HG02571 (cell line): ENCODE measurements around the gene BUD31.
"Not testable (repeated sequence)": the region's sequence is repeated elsewhere in the genome, so short reads cannot be mapped to it uniquely, and the experiment has no call there.

Source experiments
- ATAC-seq: cut with Tn5 transposase; IDR thresholded peaks from one replicate; pipeline ENCODE4 v1.9.1; 2021; ENCODE audit warnings: mild to moderate bottlenecking, moderate library complexity; ENCODE audit not compliant: unreplicated experiment

The BUD31 gene

DNA sequence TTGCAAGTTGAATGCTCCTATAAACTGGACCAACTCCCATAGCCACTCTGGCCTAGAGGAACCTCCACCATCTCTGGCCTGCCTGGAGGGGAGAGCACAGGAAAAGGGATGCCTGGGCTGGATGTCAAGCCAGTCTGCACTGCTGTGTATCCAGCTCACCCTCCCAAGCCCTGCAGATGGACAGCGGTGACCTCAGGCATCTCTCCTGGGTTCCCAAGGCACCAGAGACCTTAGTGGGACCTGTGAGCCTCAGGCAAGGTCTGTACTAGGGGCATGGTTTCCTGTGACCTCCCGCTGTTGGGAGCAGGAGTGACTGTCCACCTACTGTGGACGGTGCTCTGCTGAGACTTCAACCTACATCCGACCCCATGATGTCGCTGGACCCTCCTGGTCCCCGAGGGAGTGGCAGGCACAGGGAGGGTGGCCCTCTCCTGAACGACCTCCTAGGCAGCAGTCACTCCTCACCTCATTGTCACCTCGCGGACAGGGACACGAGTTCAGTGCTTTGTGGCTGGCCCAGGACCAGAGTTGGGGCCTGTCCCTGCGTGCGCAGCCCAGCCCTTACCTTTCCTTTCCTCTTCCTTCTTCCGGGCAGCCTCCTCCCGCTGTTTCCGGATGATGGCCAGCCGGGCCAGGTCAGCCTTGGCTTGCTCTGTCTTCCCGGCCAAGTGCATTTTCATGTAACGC is 11.3 kb upstream of the BUD31 start:
- ATAC-seq: no peak

DNA sequence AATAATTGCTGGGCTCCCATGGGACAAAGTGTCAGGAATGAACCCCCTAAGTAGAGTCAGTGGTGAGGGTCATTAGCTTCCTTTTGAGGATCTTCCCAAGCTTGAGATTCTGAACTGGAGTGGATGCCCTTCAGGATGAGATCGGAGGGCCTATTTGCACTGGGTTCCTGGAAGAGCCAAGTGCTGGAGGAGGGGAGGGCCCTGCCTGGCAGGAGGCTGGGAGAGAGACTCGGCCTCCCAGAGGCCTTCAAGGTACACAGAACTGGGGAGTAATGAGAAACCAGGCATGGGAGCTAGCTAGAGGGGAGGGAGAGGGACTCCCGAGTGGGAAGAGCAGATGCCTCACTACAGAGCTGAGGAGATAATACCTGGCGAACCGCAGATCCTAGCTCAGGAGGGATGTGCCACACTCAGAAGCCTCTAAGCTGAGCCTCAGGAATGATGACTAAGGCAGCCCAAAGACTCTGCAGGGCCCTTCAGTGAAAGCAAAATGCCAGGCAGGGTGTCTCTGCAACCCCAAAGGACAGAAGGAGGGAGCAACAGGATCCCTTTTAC is 9.8 kb upstream of the BUD31 start:
- no peak for ATAC-seq

DNA sequence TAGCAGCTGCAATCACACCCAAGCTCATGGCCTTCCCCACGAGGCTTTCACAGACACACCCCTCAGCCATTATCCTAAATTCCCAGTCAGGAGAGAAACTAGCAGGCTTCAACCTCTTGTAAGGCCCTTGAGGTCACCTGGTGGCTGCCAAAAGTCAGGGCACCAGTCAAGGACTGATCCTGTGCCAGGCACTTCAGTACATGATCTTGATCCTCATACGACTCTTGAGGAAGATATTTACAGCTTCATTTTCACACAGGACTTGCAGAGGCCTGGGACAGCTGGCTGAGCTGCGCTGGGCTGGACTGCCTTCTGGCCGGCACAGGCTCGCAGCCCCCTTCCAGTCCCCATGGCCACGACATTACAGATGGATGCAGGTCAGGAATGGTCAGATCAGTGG is 9.2 kb upstream of the BUD31 start:
- ATAC-seq: no peak

DNA sequence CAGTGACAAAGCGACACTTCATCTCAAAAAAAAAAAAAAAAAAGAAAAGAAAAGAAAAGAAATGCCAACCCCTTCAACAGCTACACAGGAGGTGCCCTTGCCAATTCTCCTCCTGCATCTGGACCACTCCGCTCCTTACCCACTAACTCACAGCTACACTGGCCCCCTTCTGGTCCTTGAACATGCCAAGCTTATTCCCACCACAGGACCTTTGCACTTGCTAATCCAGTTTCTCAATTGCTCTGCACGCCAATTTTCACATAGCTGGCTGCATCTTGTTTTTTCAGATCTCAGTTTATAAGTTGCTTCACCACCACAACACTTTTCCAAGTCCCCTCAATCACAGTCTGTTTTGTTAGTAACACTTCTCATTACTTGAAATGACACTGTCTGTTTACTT is 5.9 kb upstream of the BUD31 start:
- no peak for ATAC-seq

DNA sequence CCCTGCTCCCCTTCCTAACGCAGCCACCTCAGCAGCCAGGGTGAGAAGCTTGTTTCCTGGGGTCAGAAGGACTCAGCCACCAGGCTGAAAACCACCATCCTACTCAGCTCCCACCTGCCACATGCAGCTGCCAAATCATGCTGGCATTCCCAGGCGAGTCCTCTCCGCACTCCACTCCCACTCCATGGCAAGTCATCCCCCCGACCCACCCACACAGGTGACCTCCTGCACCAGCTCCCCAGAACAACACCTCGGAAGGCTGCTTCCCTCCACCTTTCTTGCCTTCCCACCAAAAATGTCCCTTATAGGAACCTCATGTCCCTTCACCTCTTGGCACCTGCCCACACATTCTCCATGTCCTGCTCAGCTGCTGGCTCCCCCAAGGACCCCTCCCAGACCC is 5.0 kb upstream of the BUD31 start:
- ATAC-seq: no peak

DNA sequence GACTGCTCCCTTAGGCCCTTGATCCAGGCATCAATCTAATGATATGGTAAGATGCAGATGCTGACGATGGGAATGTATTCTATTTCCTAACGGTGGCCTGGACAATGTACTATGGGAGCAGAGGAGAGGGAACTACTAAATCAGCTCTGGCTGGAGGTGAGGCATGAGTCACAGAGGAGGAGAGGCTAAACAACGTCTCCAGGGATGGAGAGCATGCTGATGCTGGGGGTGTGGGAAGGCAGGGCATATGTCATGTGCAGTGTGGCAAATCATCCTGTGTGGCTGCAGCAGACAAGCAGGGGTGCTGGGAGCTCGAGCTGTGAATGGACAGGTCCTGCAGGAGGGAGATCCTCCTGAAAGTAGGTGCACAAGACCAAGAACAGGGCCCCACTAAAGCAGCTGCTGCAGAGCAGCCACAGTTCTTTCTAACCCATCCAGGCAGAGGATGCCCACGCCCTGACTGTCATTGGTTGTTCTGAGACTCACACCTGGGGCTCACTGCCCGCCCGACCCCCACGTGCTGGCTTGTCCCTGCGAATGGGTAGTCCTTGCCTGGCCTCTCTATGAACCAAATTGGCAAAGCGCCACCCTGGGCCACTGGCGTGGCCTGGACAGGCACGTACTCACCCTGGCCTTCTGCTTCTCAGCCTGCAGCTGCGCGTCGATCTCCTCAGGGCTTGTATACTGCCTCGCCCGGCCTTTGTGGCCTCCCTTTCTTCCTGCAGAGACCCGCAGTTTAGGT is 4.4 kb upstream of the BUD31 start:
- no peak for ATAC-seq

DNA sequence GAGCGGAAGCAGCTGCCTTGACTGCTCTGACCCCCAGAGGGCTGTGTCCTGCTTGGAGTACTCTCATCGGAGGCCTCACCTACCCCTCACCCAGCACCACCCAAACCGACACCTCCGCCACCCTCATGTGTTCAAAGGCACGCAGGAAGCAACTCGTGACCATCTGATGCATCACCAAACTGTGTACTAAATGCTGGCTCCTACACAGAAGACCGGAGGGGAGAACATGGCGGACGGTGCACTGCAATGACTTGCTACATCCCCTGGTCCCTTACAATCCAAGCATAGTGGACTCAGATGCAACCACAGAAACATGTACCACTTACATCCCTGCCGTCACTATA is 3.8 kb upstream of the BUD31 start:
- ATAC-seq: no peak

DNA sequence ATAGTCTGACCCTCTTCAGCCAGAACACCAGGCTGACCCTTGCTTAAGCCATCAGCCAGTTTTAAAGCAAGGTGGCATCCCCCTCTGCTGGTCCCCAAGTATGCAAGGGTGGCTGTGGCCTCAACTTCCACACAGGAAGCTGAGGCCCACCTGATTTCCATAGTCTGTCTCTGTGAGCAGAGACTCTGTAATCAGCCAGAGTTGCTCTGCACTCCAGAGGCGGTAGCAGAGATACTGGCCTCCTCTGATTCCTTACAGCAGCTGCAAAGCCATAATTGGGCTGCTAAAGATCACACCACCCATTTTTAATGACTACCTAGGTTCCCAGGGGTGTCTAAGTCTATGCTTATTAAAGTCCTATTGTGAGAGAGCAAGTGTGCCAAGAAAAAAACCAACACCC is 2.2 kb upstream of the BUD31 start:
- no peak for ATAC-seq

DNA sequence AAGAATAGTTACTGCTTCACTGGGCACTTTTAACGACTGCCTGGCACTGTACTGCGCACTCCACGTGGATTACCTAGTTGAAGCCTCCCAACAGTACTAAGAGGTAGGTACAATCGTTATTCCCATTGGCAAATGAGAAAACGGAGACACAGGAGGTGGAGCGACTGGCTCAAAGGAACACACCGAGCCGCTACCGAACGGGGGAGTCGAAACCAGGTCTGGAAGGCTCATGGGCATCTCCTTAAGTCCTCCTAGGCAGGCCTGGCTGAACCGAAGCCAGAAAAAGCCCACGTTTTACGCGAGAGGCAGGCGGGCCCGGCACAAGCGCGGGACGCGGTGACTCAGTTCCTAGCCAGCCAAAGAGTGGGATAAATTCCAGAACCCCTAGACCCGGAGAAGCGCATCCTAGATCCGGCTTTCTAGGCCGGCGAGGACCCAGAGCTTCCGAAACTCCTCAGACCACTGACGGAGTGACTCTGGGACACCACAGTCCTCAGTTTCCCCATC is 844 bp upstream of the BUD31 start:
- ATAC-seq: no peak

DNA sequence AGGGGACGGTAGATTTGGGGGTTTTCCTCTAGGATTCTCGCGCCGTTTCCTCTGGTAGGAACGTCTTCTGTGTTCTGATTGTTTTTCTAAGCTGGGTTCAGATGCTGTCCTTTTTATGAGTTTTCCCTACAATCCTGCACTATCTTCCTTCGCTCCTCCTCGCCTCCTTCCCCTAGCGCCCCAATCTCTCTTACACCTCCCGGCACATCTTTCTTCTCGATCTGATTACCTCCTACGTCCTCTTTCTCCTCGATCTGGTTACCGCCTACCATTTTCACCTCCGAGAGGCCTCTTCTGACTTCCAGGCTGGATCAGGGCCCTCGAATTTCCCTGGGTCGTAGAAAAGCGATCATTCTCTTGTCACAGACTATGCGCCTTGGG is 413 bp downstream of the BUD31 start:
- ATAC-seq: no peak

DNA sequence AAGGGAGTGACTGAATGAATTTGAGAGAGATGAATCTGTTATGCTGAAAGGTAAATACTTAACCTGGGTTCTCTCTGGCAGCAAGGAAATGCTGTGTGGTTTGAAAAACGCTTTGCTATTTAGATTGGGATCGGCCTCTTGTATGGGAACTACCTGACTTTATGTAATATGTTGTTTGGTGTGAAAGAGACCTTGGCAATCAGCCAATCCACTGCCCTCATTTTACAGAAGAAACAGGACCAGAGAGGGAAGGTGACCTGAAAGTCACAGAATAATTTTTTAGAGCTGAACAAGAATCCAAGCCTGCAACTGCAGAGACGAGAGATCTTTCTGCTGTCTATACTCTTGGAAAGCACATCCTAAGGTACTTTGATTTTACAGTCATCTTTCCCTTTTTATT is 1.0 kb downstream of the BUD31 start:
- no peak for ATAC-seq

DNA sequence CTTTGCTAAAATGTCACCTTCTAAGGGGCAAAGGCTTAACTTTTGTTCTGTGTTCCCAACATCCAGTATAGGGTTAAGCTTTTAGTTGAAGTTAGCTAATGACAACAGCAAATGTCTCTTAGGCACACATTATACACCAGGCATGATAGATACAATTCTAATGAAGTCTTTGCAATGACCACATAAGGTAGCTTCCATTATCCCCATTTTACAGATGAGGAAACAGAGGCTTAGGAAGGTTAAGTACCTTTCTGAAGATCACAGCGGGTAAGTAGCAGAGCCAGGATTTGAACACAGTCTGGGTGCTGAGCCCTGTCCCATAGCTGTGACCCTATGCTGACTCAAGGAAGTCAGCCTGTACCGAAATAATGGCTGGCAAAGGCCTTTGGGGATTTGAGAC is 1.9 kb downstream of the BUD31 start:
- no peak for ATAC-seq

DNA sequence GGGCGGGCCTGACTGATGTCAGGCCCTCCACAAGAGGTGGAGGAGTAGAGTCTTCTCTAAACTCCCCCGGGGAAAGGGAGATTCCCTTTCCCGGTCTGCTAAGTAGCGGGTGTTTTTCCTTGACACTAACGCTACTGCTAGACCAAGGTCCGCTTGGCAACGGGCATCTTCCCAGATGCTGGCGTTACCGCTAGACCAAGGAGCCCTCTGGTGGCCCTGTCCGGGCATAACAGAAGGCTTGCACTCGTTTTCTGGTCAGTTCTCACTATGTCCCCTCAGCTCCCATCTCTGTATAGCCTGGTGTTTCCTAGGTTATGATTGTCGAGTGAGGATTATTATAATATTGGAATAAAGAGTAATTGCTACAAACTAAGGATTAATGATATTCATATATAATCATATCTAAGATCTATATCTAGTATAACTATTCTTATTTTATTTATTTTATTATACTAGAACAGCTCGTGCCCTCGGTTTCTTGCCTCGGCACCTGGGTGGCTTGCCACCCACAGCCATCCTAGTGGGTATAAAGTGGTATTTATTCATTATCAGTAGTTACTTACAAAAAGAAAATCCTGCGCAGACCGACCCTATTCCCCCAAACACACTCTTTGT is 6.9 kb downstream of the BUD31 start:
- ATAC-seq: not testable (repeated sequence)

DNA sequence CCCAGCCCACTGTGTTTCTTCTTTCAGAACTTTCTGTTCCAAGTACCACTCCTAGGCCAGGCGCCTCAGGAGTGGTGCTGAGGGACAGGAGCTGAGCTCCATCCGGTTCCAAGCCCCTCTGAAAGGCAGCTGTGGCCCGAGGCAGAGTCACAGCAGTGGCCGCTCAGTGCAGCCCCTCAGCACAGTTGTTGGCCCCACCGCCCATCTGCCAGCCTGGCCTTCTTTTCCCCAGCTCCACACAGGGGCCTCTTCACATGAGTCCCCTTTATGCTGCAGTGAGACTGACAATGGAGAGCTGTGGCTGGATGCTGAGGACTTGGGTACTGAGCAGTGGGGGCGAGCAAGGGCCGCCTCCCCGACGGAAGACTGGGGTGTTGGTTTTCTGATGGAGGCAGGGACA is 9.5 kb downstream of the BUD31 start:
- no peak for ATAC-seq

DNA sequence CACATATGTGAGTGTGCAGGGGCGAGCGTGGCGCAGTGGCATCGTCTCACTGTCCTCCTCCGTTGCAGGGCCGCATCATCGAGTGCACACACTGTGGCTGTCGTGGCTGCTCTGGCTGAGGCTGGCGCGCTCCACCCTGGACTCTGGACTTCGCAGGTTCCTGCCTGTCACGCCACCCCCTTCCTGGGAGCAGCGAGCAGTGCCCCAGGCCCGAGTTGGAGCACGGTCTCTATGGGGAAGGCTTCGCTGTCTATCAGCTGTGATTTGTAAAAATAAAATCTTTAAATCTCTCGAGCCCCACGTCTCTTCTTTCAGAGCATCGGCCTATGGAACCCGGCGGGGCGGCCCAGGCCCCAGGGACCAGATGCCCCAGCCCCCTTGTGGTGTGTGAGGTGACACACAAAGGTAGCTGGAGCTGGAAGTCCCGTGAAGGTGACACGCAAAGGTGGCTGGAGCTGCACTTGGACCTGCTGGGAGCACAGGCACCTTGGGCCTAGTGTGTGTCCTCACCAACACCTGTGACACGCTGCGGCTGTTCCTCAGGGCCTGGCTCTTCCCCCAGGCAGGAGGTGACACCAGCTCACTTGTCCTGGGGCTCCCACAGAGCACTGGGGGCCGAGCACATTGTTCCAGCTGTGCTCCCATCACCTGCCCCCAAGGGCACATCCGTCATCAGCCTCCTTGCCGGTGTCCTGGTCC is 10.7 kb downstream of the BUD31 start:
- ATAC-seq: no peak

DNA sequence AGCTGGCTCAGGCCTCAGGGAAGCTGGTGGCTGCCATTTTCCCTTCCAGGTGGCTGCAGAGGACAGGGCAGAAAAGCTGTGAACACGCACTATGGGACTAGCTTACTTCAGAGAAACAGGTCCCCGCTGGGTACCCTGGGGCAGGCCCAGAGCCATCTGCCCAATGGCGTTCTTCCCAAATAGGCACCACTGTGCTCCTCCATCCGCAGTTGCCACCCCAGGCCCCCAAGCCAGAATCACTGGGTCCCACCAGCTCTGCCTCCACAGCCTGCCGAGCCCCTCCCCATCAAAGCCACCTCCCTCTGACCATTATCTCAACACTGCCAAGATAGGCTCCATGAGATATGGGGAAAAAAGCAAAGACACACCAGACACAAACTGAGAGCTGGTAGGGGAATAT is 11.4 kb downstream of the BUD31 start:
- ATAC-seq: no peak

DNA sequence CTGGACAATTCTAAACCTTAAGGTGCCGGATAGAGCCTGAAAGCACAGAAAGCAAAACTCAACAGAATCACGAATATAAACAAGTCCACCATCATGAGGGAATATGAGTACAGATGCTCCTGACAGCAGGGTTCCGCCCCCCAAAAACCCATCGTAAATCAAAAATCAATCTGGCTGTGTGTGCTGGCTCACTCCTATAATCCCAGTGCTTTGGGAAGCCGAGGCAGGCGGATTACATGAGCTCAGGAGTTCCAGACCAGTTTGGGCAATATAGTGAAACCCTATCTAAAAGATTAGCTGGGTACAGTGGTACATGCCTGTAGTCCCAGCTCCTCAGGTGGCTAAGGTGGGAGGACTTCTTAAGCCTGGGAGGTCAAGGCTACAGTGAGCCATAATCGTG is 12.2 kb downstream of the BUD31 start:
- no peak for ATAC-seq

DNA sequence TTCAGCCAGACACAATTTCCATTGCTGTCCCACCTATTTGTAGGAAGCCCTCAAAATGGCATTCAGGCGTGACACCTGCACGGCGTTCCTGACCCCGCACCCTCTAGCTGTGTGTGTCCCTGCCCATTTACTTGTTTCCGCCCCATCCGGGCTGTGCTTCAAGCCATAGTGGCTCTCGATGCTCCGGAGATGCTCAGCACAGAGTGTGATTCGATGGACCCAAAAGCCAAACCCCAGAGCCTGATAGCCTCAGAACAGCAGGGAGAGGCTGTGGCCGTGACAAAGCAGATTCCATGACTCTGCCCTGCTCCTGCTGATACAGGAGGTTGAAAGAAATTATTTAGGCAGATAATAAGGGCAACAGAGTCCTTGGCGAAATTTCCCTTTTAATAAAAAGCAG is 13.4 kb downstream of the BUD31 start:
- no peak for ATAC-seq

DNA sequence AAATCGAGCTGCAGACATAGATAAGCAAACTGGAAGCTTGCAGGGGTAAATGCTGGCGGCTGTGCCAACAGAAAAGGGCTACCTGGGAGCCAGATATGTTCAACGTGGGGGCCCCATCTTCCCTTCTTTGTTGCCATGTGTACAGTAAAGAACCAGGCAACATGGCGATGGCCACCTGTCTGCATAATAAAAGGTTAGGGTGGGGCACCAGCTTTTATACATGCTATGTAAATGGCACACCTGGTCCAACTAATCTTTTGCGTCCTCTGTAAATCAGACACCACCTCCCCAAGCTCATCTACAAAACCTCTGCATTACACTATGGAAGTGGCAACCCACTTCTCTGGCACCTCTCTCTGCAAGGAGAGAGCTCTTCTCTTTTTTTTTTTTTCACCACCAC is 13.9 kb downstream of the BUD31 start:
- no peak for ATAC-seq

DNA sequence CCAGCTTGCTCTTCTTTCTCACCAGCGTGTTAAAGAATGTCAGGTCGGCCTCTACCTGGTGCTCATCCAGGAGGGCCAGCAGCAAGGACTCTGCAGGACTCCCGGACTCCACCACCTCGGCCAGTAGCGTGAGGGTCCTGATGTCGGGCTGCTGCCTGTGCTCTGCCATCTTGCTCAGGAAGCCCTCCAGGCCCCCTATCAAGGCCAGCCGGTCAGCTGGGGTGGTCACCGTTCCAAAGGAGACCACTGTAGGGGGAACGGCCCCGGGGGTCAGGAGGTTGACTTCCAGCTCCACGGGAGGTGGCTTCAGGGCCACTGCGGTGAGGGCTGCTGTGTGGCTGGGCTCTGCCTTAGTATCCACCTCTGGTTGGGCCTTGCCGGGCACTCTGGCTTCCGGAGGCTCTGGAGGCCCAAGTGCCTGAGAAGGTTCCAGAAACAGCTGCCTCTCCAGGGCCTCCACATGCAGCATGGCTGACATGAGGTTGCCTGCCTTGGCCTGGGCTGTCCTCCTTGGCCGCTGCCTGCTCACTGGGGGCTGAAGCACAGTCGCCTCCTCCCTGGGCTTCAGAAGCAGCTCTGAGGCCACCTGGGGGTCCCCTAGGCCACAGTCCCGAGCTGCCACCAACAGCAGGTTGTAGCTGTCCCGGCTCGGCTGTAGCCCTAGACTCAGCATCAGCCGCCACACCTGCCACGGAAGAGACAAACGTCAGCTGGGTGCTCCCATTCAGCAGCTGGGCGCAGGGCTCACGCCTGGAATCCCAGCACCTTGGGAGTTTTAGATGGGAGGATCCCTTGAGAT is 16.4 kb downstream of the BUD31 start:
- ATAC-seq: no peak
